ENCODE measurements around the gene DNAH11. TPM values are rescaled to one million over a fixed set of nuclear protein-coding genes. Genes with fewer than 3 reads are reported as not detected.
"Not testable (repeated sequence)": the region's sequence is repeated elsewhere in the genome, so short reads cannot be mapped to it uniquely, and the experiment has no call there.

DNAH11 gene
- total RNA-seq, 2 experiments from 2014 or later, result not detected

- POLR2A ChIA-PET, result no interaction called here
- CTCF ChIA-PET, result no interaction called here
Measured at GRCh38 chr7:21867816-21868575, 325.2 kb downstream of the DNAH11 start.

- POLR2A ChIA-PET, result no interaction called here
Measured at GRCh38 chr7:21868576-21868850, 325.7 kb downstream of the DNAH11 start.

GRCh38 chr7:21869785-21870402 is 327.1 kb downstream of the DNAH11 start:
- CTCF ChIA-PET, result no interaction called here
- POLR2A ChIA-PET, result no interaction called here

More at GRCh38 chr7:21868576-21868850, 325.7 kb downstream of the DNAH11 start:
- CTCF ChIA-PET, result no interaction called here

- ChIA-PET POLR2A (no interaction called here), CTCF (no interaction called here)
Measured at GRCh38 chr7:21883069-21883468, 340.2 kb downstream of the DNAH11 start.

- POLR2A ChIA-PET, CTCF ChIA-PET: not testable (repeated sequence)
Measured at GRCh38 chr7:21883501-21883900, 340.7 kb downstream of the DNAH11 start.

- ChIA-PET POLR2A (no interaction called here), CTCF (no interaction called here)
Measured at GRCh38 chr7:21884496-21884895, 341.7 kb downstream of the DNAH11 start.

- POLR2A ChIA-PET, result no interaction called here
- CTCF ChIA-PET, result no interaction called here
Measured at GRCh38 chr7:21886396-21886795, 343.6 kb downstream of the DNAH11 start.

GRCh38 chr7:21887353-21887752 is 344.5 kb downstream of the DNAH11 start:
- ChIA-PET POLR2A (no interaction called here), CTCF (interaction anchor here (0.6 kb wide), 1 partner anchor 751 kb away, joined by 3 read pairs; no protein-coding TSS in a partner anchor)

GRCh38 chr7:21887779-21888178 is 344.9 kb downstream of the DNAH11 start:
- ChIA-PET POLR2A (no interaction called here), CTCF (interaction anchor here (0.6 kb wide), 1 partner anchor 751 kb away, joined by 3 read pairs; no protein-coding TSS in a partner anchor)

GRCh38 chr7:21891291-21891690 is 348.5 kb downstream of the DNAH11 start:
- ChIA-PET POLR2A (no interaction called here), CTCF (no interaction called here)

GRCh38 chr7:21893401-21893800 is 350.6 kb downstream of the DNAH11 start:
- CTCF ChIA-PET, result interaction anchor here (1.0 kb wide), 1 partner anchor 16 kb away, joined by 3 read pairs; no protein-coding TSS in a partner anchor
- POLR2A ChIA-PET, result no interaction called here

GRCh38 chr7:21898265-21898930 is 355.6 kb downstream of the DNAH11 start:
- POLR2A ChIA-PET, result no interaction called here
- CTCF ChIA-PET, result interaction anchor here (1.0 kb wide), 1 partner anchor 47 kb away, joined by 3 read pairs; no protein-coding TSS in a partner anchor

- ChIA-PET CTCF (no interaction called here), POLR2A (interaction anchor here (0.5 kb wide), 1 partner anchor 65 kb away, joined by 3 read pairs; no protein-coding TSS in a partner anchor)
Measured at GRCh38 chr7:21902240-21902639, 359.4 kb downstream of the DNAH11 start.

GRCh38 chr7:21903020-21903786 is 360.4 kb downstream of the DNAH11 start:
- ChIA-PET POLR2A (no interaction called here), CTCF (no interaction called here)

- ChIA-PET CTCF (no interaction called here), POLR2A (no interaction called here)
Measured at GRCh38 chr7:21908746-21909145, 365.9 kb downstream of the DNAH11 start.

GRCh38 chr7:21910253-21910652 is 367.4 kb downstream of the DNAH11 start:
- CTCF ChIA-PET, result no interaction called here
- POLR2A ChIA-PET, result no interaction called here

- POLR2A ChIA-PET, result no interaction called here
- CTCF ChIA-PET, result no interaction called here
Measured at GRCh38 chr7:21911341-21911875, 368.6 kb downstream of the DNAH11 start.

- ChIA-PET CTCF (interaction anchor here (0.5 kb wide), 1 partner anchor 92 kb away, joined by 3 read pairs; no protein-coding TSS in a partner anchor), POLR2A (no interaction called here)
Measured at GRCh38 chr7:21912305-21912704, 369.5 kb downstream of the DNAH11 start.

GRCh38 chr7:21912931-21913780 is 370.3 kb downstream of the DNAH11 start:
- ChIA-PET POLR2A (interaction anchor here (0.5 kb wide), 1 partner anchor 26 kb away, joined by 3 read pairs; no protein-coding TSS in a partner anchor), CTCF (interaction anchor here (0.5 to 0.8 kb wide), 2 partner anchors 8 to 91 kb away, joined by 3 read pairs; no protein-coding TSS in a partner anchor)

Measured in activated CD8-positive, alpha-beta memory T cell treated with anti-CD3 and anti-CD28 coated beads for 36 hours (primary cell).